Keratinocyte (primary cell): ENCODE results near the gene GRAMD2A.

Experiments used
- CTCF ChIP-seq, 3 experiments: IDR thresholded peaks in 1 of 3; conservative IDR thresholded peaks in 1 of 3; optimal IDR thresholded peaks in 1 of 3; 2 replicates in 2 of 3; 3 replicates in 1 of 3; pipeline versions ENCODE3 to v1.5.1; 2011; ENCODE audit warnings: low read length in 3 of 3, mild to moderate bottlenecking in 3 of 3, moderate library complexity in 2 of 3, control low read depth in 1 of 3, inconsistent platforms in 1 of 3; ENCODE audit not compliant: insufficient read depth in 2 of 3; ENCODE audit errors: extremely low read depth in 1 of 3
- EZH2 ChIP-seq: IDR thresholded peaks from one replicate; pipeline ENCODE4 v1.6.1; 2012; ENCODE audit warnings: inconsistent platforms, mild to moderate bottlenecking, low read length, moderate library complexity

- TF ChIP-seq CTCF (optimal IDR thresholded peaks at IDR 0.05 in 1 of 3, IDR thresholded peaks at IDR 0.05 in 1 of 3, conservative IDR thresholded peaks at IDR 0.05 in 1 of 3; ENCODE audit: extremely low read depth in 1 of 3, insufficient read depth in 2 of 3, low read length in 3 of 3) (no peak), EZH2 (no peak)
Measured at GRCh38 chr15:72231833-72232478, 34.4 kb upstream of the GRAMD2A start.
